ENCODE measurements around the gene NTSR1. TPM values are rescaled to one million over a fixed set of nuclear protein-coding genes. Genes with fewer than 3 reads are reported as not detected.

Gene NTSR1
- total RNA-seq, 4 donors from 2014 or later = 1.5 to 23.9 (median 4.7) TPM

- in situ Hi-C loops (cut with MboI; ENCODE audit: low pct_ligation_motif_present in 1 of 4, low pct_unique_long_range_greater_than_20kb in 1 of 4, low sequenced_read_pairs in 3 of 4) (loop anchor here in 2 of 4 donors (10.0 kb wide), 1 partner anchor 137 kb away; no protein-coding TSS in a partner anchor), intact Hi-C loops (cut with DNase I; ENCODE audit: low total_unique reads) (no loop called here)
- WGBS, 2 donors (ENCODE audit: low coverage in 1 of 2) = 86% methylated on average over 15 of the region's 15 CpGs; no CpG with 5 or more reads in 1 of the 2 donors
Measured at GRCh38 chr20:62801284-62802010, 92.8 kb downstream of the NTSR1 start.

GRCh38 chr20:62802026-62802712 is 93.5 kb downstream of the NTSR1 start:
- Histone ChIP-seq H3K4me1 (peaks cover 29 to 40% (median 34%) of the 10 kb centered on the region in 4 donors), H3K36me3 (peaks cover 0 to 17% (median 5%) of the 10 kb centered on the region in 4 donors), H3K4me3 (no peak overlapping the region), H3K27ac (peak overlapping the region in 1 of 4 donors; percentile 23), H3K9me3 (no peaks in the 10 kb centered on the region), H3K27me3 (no peaks in the 10 kb centered on the region)
- 90% methylated on average over 21 of the region's 22 CpGs; no CpG with 5 or more reads in 1 of the 2 donors for WGBS, 2 donors (ENCODE audit: low coverage in 1 of 2)
- in situ Hi-C loops (cut with MboI; ENCODE audit: low pct_ligation_motif_present in 1 of 4, low pct_unique_long_range_greater_than_20kb in 1 of 4, low sequenced_read_pairs in 3 of 4) (loop anchor here in 2 of 4 donors (10.0 kb wide), 1 partner anchor 137 kb away; no protein-coding TSS in a partner anchor), intact Hi-C loops (cut with DNase I; ENCODE audit: low total_unique reads) (no loop called here)
- DNase-seq = no peak
- TF ChIP-seq POLR2AphosphoS5 (IDR thresholded peaks at IDR 0.05) = no peak
- TF ChIP-seq EP300 (IDR thresholded peaks at IDR 0.05; ENCODE audit: low read depth) = no peak
- no peak for TF ChIP-seq POLR2A (IDR thresholded peaks at IDR 0.05)
- TF ChIP-seq CTCF (IDR thresholded peaks at IDR 0.05) = no peak

More at GRCh38 chr20:62801284-62802010, 92.8 kb downstream of the NTSR1 start:
- Histone ChIP-seq H3K27me3 (no peaks in the 10 kb centered on the region), H3K4me1 (peaks cover 26 to 36% (median 30%) of the 10 kb centered on the region in 4 donors), H3K27ac (peak overlapping the region in 1 of 4 donors; percentile 23), H3K36me3 (peaks cover 0 to 17% (median 5%) of the 10 kb centered on the region in 4 donors), H3K9me3 (no peaks in the 10 kb centered on the region), H3K4me3 (no peak overlapping the region)
- TF ChIP-seq POLR2AphosphoS5 (IDR thresholded peaks at IDR 0.05) (no peak), POLR2A (IDR thresholded peaks at IDR 0.05) (no peak), CTCF (IDR thresholded peaks at IDR 0.05) (no peak), EP300 (IDR thresholded peaks at IDR 0.05; ENCODE audit: low read depth) (no peak)
- no peak for DNase-seq

- WGBS, 2 donors (ENCODE audit: low coverage in 1 of 2) = 24% methylated on average over 18 of the region's 25 CpGs; no CpG with 5 or more reads in 1 of the 2 donors
- Histone ChIP-seq H3K36me3 (peaks cover 0 to 15% (median 5%) of the 10 kb centered on the region in 4 donors), H3K27ac (peak overlapping the region; percentile 90 to 94 (median 94)), H3K4me1 (peaks cover 17 to 30% (median 22%) of the 10 kb centered on the region in 4 donors), H3K9me3 (no peaks in the 10 kb centered on the region), H3K4me3 (peak overlapping the region; percentile 88 to 100 (median 96)), H3K27me3 (no peaks in the 10 kb centered on the region)
- in situ Hi-C loops (cut with MboI; ENCODE audit: low pct_ligation_motif_present in 1 of 4, low pct_unique_long_range_greater_than_20kb in 1 of 4, low sequenced_read_pairs in 3 of 4) (loop anchor here in 2 of 4 donors (10.0 kb wide), 1 partner anchor 139 kb away; no protein-coding TSS in a partner anchor), intact Hi-C loops (cut with DNase I; ENCODE audit: low total_unique reads) (no loop called here)
- no peak for DNase-seq
- TF ChIP-seq CTCF (IDR thresholded peaks at IDR 0.05) = peak in 1 of 5 experiments; percentile 22
- no peak for TF ChIP-seq POLR2AphosphoS5 (IDR thresholded peaks at IDR 0.05)
Measured at GRCh38 chr20:62804021-62804626, 95.5 kb downstream of the NTSR1 start.
